ENCODE measurements around the gene OR8B8. TPM values are rescaled to one million over a fixed set of nuclear protein-coding genes. Genes with fewer than 3 reads are reported as not detected.

The OR8B8 gene
- total RNA-seq, 2 experiments from 2014 or later, result not detected

- Histone ChIP-seq H3K4me3 (ENCODE audit: low read depth, low read length, poor library complexity, severe bottlenecking) (no peak overlapping the region), H3K79me2 (ENCODE audit: insufficient read depth, low read depth, low read length) (no peaks in the 10 kb centered on the region), H3K4me1 (ENCODE audit: insufficient read depth, low read length, poor library complexity, severe bottlenecking) (no peaks in the 10 kb centered on the region), H4K20me1 (ENCODE audit: insufficient read depth, low read length) (no peaks in the 10 kb centered on the region), H3K4me2 (ENCODE audit: low read length) (no peak overlapping the region), H2AFZ (ENCODE audit: low read length) (no peak overlapping the region), H3K36me3 (ENCODE audit: insufficient read depth, low read length) (no peaks in the 10 kb centered on the region), H3K9me2 (ENCODE audit: insufficient read depth, low read length) (no peaks in the 10 kb centered on the region), H3K9me3 (ENCODE audit: low read length) (no peaks in the 10 kb centered on the region), H3K27ac (ENCODE audit: low read depth, low read length, poor library complexity, severe bottlenecking) (no peak overlapping the region)
- BruUV-seq (replicated peaks), result no TSS peak
- ChIA-PET CTCF (ENCODE audit: unreplicated experiment) (no interaction called here), POLR2A (interaction anchor here (0.6 to 0.7 kb wide), 2 partner anchors 46 to 109 kb away, joined by 3 to 4 read pairs; no protein-coding TSS in a partner anchor)
- intact Hi-C loops (cut with micrococcal nuclease; ENCODE audit: unreplicated experiment), result no loop called here
- DNase-seq (ENCODE audit: low spot score), result no peak
- TF ChIP-seq, protein P1, sequence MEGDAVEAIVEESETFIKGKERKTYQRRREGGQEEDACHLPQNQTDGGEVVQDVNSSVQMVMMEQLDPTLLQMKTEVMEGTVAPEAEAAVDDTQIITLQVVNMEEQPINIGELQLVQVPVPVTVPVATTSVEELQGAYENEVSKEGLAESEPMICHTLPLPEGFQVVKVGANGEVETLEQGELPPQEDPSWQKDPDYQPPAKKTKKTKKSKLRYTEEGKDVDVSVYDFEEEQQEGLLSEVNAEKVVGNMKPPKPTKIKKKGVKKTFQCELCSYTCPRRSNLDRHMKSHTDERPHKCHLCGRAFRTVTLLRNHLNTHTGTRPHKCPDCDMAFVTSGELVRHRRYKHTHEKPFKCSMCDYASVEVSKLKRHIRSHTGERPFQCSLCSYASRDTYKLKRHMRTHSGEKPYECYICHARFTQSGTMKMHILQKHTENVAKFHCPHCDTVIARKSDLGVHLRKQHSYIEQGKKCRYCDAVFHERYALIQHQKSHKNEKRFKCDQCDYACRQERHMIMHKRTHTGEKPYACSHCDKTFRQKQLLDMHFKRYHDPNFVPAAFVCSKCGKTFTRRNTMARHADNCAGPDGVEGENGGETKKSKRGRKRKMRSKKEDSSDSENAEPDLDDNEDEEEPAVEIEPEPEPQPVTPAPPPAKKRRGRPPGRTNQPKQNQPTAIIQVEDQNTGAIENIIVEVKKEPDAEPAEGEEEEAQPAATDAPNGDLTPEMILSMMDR (conservative IDR thresholded peaks at IDR 0.05; ENCODE audit: low read length), result no peak
- TF ChIP-seq EZH2phosphoT487 (IDR thresholded peaks at IDR 0.05; ENCODE audit: borderline replicate concordance, low read depth, low read length), result no peak
Measured at GRCh38 chr11:124479561-124479960, 34.1 kb upstream of the OR8B8 start.

DNA sequence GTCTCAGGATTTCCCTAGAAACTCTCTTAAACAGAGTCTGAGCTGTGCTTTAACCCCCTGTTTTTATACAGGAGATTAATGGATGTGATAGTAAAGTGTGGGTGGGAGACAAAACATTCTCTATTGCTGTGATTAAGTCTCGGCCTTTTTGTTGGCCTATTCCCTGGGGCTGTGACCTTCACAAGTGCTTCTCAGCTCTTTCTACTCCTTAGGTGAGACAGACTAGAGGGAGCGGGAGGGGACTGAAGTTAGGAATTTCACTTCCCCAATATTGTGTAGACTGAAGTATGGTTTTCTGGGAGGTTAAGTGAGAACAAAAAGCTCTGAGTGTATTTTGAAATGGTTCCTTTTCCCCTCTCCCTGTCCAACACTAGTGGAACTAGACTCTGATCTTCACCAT, 29.8 kb upstream of the OR8B8 start:
- Histone ChIP-seq H3K9me3 (ENCODE audit: low read length) (no peaks in the 10 kb centered on the region), H3K36me3 (ENCODE audit: insufficient read depth, low read length) (no peaks in the 10 kb centered on the region), H3K4me2 (ENCODE audit: low read length) (no peak overlapping the region), H3K27ac (ENCODE audit: low read depth, low read length, poor library complexity, severe bottlenecking) (no peak overlapping the region), H2AFZ (ENCODE audit: low read length) (no peak overlapping the region), H3K79me2 (ENCODE audit: insufficient read depth, low read depth, low read length) (no peaks in the 10 kb centered on the region), H3K9me2 (ENCODE audit: insufficient read depth, low read length) (no peaks in the 10 kb centered on the region), H4K20me1 (ENCODE audit: insufficient read depth, low read length) (no peaks in the 10 kb centered on the region), H3K4me3 (ENCODE audit: low read depth, low read length, poor library complexity, severe bottlenecking) (no peak overlapping the region), H3K4me1 (ENCODE audit: insufficient read depth, low read length, poor library complexity, severe bottlenecking) (no peaks in the 10 kb centered on the region)
- no TSS peak for BruUV-seq (replicated peaks)
- CTCF ChIA-PET (ENCODE audit: unreplicated experiment), result no interaction called here
- intact Hi-C loops (cut with micrococcal nuclease; ENCODE audit: unreplicated experiment), result no loop called here
- POLR2A ChIA-PET, result interaction anchor here (0.7 kb wide), 1 partner anchor 463 kb away, joined by 3 read pairs; no protein-coding TSS in a partner anchor
- no peak for TF ChIP-seq EZH2phosphoT487 (IDR thresholded peaks at IDR 0.05; ENCODE audit: borderline replicate concordance, low read depth, low read length)
- TF ChIP-seq, protein P1 (conservative IDR thresholded peaks at IDR 0.05; ENCODE audit: low read length), result no peak
- DNase-seq (ENCODE audit: low spot score), result no peak

DNA sequence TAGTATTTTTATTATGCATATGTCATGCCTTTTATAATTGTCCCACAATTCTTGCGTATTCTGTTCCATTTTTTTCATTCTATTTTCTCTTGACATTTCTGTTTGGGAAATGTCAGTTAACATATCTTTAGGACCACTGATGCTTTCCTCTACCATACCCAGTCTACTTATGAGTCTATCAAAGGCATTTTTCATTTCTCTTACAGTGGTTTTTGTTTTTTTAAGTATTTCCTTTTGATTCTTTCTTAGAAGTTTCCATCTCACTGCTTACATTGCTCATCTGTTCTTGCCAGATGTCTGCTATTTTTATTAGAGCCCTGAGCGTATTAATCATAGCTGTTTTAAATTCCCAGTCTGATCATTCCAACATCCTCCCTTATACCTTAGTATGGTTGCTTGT, 29.3 kb upstream of the OR8B8 start:
- no peaks in the 10 kb centered on the region for H4K20me1 ChIP-seq (ENCODE audit: insufficient read depth, low read length)
- POLR2A ChIA-PET, result interaction anchor here (0.7 kb wide), 2 partner anchors 24 to 463 kb away, joined by 3 to 4 read pairs; no protein-coding TSS in a partner anchor
- no TSS peak for BruUV-seq (replicated peaks)

More for the DNA sequence above, 29.3 kb upstream of the OR8B8 start:
- no peak for TF ChIP-seq EZH2phosphoT487 (IDR thresholded peaks at IDR 0.05; ENCODE audit: borderline replicate concordance, low read depth, low read length)
- TF ChIP-seq, protein P1 (conservative IDR thresholded peaks at IDR 0.05; ENCODE audit: low read length), result no peak
- Histone ChIP-seq H2AFZ (ENCODE audit: low read length) (no peak overlapping the region), H3K36me3 (ENCODE audit: insufficient read depth, low read length) (no peaks in the 10 kb centered on the region), H3K79me2 (ENCODE audit: insufficient read depth, low read depth, low read length) (no peaks in the 10 kb centered on the region), H3K9me2 (ENCODE audit: insufficient read depth, low read length) (no peaks in the 10 kb centered on the region), H3K9me3 (ENCODE audit: low read length) (no peaks in the 10 kb centered on the region), H3K27ac (ENCODE audit: low read depth, low read length, poor library complexity, severe bottlenecking) (no peak overlapping the region), H3K4me3 (ENCODE audit: low read depth, low read length, poor library complexity, severe bottlenecking) (no peak overlapping the region), H3K4me1 (ENCODE audit: insufficient read depth, low read length, poor library complexity, severe bottlenecking) (no peaks in the 10 kb centered on the region), H3K4me2 (ENCODE audit: low read length) (no peak overlapping the region)
- intact Hi-C loops (cut with micrococcal nuclease; ENCODE audit: unreplicated experiment), result no loop called here
- CTCF ChIA-PET (ENCODE audit: unreplicated experiment), result no interaction called here
- no peak for DNase-seq (ENCODE audit: low spot score)

Measured in OCI-LY7 (cell line).